GM19324 (cell line): ENCODE measurements around the gene GLDN.
"Not testable (repeated sequence)": the region's sequence is repeated elsewhere in the genome, so short reads cannot be mapped to it uniquely, and the experiment has no call there.

Source experiments
- ATAC-seq: cut with Tn5 transposase; IDR thresholded peaks from one replicate; pipeline ENCODE4 v1.9.1; 2021; ENCODE audit warnings: mild to moderate bottlenecking, moderate library complexity; ENCODE audit not compliant: unreplicated experiment, low FRiP score

The GLDN gene

GRCh38 chr15:51386486-51386885, 45.0 kb downstream of the GLDN start:
- ATAC-seq: no peak

DNA sequence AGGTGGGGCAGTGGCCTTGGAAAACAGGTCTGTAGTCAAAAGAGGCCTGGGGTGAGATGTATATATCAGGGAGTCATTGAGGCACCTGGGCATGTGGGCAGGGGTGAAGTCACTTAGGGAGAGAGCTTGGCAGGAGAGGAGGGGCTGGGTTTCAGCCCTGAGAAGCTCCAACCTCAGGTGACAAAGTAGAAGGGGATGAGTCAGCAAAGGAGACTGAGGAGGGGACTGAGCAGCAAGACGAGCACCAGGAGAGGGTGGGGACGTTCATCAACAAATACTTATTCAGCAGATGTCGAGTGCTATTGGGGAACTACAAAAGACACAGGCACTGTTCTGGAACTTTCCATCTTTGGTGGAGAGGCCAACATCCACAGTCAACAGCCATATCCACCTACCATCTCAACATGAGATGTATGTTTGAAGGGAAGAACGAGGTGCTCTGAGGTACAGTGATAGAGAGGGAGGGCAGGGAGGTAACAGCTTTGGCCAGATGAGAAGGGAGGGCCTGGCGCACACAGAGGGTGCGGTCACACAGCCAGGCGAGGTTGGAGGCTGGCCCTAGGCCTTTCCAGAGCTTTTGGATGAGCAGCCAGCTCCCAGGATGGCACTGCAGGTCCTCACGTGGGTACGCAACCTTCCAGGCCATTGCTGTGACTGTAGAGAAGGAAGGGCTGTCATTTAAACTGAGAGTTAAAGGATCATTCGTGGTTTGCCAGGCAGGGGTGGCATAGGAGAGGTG, 45.7 kb downstream of the GLDN start:
- ATAC-seq: no peak

DNA sequence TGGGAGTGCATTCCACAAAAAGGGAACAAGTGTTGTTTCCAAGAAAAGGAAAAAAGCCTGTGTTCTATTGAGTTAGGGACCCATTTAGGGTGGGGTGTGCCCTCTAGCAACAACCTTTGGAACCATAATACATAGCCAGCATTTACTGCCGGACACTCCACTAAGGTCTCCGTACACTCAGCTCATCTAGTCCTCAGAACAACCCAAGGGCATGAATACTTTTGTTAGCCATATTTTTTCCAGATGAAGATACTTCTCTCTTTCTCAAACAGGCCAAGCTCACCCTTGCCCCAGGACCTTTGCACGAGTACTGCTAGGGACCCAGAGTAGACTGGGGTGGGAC, 46.2 kb downstream of the GLDN start:
- ATAC-seq: no peak

GRCh38 chr15:51388726-51389125, 47.3 kb downstream of the GLDN start:
- no peak for ATAC-seq

GRCh38 chr15:51390241-51390965, 48.9 kb downstream of the GLDN start:
- no peak for ATAC-seq

DNA sequence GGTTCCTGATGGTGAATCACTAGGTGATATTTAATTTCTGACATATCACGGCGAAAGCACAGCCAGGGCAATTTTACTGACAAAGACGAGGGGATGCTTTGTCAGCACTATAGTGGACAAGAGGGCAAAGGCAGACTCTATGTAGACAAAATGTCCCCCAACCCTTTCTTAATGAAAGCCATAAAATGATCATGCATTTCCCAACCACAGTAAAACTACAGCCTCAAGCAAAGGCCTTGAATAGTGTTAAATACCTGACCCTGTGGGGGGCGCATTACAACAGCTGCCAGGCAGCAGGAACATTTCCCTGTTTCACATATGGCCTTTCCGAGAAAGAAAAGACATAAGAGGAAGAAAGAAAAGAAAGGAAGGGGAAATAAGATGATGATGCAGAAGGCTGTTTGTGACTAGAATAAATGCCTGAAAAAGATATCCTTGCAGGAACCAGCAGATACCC, 49.5 kb downstream of the GLDN start:
- ATAC-seq: no peak

DNA sequence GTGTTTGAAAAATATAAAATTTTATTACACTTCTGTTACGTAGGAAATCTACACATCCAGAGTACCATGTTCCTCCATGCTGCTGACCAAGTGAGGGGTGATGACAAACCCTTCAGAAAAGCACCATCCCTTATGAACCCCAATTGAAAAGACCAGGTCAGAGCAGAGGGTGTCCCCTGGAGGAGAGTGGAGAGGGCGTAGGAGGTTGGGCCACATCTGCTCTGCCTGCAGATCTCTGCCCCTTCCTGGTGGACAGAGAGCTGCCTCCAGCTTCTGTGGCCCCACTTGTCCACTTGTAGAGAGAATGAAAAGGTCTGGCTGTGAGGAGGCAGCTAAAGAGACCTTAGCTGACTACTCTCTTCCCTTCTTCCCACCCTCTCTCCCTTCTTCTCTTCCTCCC, 55.5 kb downstream of the GLDN start:
- no peak for ATAC-seq

DNA sequence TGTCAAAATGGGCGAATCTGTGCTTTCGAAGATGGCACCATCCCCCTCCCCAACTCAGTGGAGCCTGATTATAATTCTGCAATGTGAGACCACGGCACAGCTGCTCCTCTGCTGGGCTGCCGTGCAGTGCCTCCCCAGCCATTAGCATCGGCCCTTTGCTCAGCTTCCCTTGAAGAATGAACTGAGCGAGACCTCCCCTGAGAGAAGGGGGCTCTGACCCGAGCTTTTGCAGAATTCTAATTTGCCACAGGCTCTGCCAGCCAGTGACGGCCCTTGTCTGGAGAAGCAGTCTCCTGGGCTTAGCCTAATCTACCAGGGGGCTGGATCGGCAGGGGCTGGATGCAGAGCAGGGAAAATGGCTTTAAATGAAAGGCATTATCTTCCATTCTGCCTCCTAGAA, 57.2 kb downstream of the GLDN start:
- no peak for ATAC-seq

DNA sequence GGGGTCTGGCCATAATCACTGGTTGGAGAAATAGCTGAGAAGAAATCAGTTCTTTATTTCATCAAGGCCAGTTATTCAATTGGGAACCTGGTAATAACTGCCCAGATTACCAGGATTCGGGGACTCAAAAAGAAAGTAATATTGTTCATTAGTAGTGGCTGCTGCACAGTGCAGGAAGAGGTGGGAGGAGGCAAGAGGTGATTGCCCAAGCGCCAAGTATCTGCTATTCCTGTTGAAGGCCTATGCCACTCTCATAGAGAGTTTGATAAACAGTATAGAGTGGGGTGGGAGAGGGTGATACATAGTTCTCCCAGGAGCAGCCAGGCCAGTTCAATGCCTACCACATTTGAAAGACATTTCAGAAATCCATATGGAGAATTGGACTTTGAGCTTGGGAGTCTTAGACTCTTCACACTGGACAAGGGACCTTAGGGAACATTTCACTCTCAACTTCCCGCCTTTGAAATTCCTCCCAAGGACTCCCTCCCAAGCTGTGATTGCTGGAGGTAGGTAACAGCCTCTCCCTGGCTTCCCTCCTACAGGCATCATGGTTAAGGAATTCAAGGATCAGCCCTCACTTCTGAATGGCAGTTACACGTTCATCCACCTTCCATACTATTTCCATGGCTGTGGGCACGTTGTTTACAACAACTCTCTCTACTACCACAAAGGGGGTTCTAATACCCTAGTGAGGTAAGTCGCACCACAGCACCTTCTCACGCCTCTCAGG, 59.8 kb downstream of the GLDN start:
- no peak for ATAC-seq

DNA sequence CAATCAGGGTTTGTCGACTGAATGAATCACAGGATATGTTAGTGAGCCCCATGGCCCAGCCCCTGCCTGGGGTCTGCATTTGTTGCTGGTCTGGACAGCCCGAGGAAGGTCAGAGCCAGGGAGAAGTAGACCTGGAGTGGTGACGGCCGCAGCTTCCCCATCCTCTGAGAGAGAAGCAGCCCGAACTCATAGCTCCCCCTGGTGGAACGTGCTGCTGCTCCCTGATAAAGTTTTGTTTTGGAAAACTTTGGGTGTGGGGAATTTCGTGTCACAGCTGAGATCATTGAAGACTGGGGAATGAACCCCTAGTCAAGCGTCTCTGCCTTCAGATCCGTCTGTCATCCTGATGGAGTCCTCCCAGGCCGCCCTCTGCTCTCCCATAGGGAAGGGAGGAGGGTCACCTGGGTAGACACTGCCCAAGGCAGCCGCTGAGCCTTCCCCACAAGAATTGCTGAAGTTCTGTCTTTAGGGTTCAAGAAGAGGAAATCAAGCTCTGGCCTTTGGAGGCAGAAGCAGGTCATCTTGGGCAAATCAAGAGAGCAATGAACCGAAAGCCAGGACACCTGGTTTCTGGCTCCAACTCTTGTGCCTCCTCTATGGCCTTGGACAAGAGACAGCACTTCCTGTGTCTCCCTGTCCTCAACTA, 60.5 kb downstream of the GLDN start:
- no peak for ATAC-seq

- ATAC-seq: no peak
Observed at GRCh38 chr15:51403072-51403878, 61.8 kb downstream of the GLDN start.

GRCh38 chr15:51403946-51404695, 62.7 kb downstream of the GLDN start:
- no peak for ATAC-seq

DNA sequence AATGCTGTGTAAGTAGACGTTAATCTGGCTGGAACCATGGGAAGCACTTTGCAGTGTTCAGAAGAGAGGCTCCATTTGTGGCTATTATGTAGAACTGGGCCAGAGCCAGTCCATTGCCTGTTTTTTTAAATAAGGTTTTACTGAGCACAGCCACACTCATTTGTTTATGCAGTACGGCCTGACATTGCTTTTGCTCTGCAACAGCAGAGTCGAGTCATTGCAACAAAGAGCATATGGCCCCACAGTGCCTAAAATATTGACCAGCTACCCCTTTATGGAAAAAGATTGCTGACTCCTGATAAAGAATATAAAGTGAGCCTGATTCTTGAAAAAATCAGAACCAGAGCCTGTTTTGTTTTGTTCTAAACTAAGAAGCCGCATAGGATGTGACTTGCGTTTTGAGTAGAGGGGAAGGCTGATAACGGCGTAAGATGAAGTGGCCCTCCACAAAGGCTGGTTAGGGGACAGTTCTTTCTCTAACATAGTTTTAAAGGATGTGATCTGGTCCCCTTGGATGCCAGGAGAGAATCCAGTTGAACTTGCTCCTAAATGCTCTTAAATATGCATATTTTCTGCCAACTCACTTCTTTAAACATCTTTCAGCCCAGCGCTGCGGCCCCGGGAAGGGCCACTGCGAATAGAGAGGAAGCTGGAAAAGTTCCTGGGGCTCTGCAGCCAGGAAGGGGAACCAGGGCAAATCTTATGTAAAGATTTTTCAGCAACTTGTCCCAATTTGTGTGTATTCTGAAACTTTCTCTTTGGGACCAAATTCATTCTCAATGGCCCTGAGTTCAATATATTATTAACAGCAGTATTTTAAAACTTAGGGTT, 64.5 kb downstream of the GLDN start:
- ATAC-seq: no peak

- ATAC-seq: no peak
Observed at GRCh38 chr15:51414256-51414860, 72.9 kb downstream of the GLDN start.

GRCh38 chr15:51416129-51416528, 74.7 kb downstream of the GLDN start:
- no peak for ATAC-seq

DNA sequence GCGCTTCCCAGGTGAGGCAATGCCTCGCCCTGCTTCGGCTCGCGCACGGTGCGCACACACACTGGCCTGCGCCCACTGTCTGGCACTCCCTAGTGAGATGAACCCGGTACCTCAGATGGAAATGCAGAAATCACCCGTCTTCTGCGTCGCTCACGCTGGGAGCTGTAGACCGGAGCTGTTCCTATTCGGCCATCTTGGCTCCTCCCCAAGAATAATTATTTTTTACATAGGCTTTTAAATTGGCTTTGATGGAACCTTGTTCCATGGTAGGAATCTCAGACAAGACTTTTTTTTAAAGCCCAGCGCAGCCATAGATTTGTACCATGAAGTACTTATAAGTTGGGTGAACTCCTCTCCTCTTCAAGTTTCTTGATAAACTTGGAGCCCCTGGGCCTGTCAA, 81.6 kb downstream of the GLDN start:
- ATAC-seq: not testable (repeated sequence)

DNA sequence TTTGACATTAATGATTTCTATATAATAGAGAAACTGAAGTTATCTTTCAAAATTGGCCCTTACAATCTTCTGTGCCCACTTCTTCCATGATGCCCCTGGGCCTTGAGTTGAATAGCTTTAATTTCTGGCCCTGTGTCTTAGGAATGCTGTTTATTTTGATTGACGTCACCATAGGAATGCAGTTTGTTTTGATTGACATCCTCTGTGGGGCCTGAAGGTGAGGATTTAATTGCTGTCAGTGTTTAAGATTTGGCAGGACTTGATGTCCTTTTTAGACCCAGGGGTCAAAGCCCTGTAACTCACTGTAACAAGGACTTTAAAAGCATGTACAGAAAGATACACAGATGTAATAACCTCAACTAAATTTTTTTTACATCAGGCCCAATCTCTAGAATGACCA, 83.3 kb downstream of the GLDN start:
- ATAC-seq: no peak

DNA sequence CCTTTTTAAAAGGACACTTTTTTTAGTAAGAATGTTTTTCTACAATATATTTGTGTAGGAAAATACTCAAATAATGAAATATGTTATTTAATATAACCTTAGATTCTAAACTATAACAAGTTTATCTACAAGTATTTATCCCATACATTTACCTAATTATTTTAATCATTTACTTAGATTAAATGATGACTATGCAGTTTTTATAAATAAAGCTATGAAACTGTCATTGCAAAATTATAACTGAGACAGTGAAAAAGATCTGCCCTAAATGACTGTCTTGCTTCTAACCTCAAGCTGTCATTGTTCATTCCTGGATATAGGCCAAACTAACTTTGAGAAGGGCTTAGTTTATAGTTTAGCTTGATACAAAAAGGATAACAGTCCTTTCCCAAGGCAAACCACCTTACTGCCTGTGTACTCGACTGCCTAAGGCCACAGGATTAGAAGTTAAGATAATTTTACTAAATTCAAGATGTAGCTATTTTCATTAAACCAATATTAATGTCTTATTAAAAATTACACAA, 84.1 kb downstream of the GLDN start:
- no peak for ATAC-seq
